GM12874 (cell line): ENCODE data around the gene PIP5K1B.

Source experiments
- CTCF ChIP-seq: IDR thresholded peaks from 2 replicates; pipeline ENCODE4 v1.5.1; 2011; ENCODE audit warnings: low read depth, mild to moderate bottlenecking, control low read depth, low read length, moderate library complexity; ENCODE audit not compliant: insufficient read depth

The PIP5K1B gene

GRCh38 chr9:69046723-69047122 lies 341.7 kb downstream of the PIP5K1B start:
- no peak for TF ChIP-seq CTCF

- TF ChIP-seq CTCF: no peak
Measured at GRCh38 chr9:69047371-69047770, 342.3 kb downstream of the PIP5K1B start.

- no peak for TF ChIP-seq CTCF
Measured at GRCh38 chr9:69049094-69049493, 344.1 kb downstream of the PIP5K1B start.

GRCh38 chr9:69054989-69055388 lies 349.9 kb downstream of the PIP5K1B start:
- no peak for TF ChIP-seq CTCF

GRCh38 chr9:69056191-69056815 lies 351.3 kb downstream of the PIP5K1B start:
- no peak for TF ChIP-seq CTCF

GRCh38 chr9:69058101-69058500 lies 353.1 kb downstream of the PIP5K1B start:
- no peak for TF ChIP-seq CTCF
